SK-N-MC (cell line): ENCODE data around the gene KCNK15.

Experiments
- DNase-seq: peaks from one replicate; pipeline ENCODE4 v3.0.0-alpha.2; 2011; ENCODE audit warnings: low read depth, low spot score
- H3K27ac ChIP-seq: fragments of 200-600 bp; sonication (generic); 2 replicates; pipeline ENCODE4 v1.5.1; 2016; ENCODE audit warnings: mixed run types
- H3K36me3 ChIP-seq: fragments of 200-600 bp; sonication (generic); 2 replicates; pipeline ENCODE4 v1.6.1; 2017; ENCODE audit warnings: antibody characterized with exemption, low read length, mixed read lengths; ENCODE audit not compliant: insufficient read depth
- H3K4me3 ChIP-seq: fragments of 200-600 bp; sonication (generic); 2 replicates; pipeline ENCODE4 v1.5.1; 2016
- H3K9ac ChIP-seq: fragments of 200-600 bp; sonication (generic); 2 replicates; pipeline ENCODE4 v1.8.0; 2017; ENCODE audit warnings: mixed run types, mixed read lengths; ENCODE audit not compliant: insufficient read length
- H3K9me3 ChIP-seq: fragments of 200-600 bp; sonication (generic); 2 replicates; pipeline ENCODE4 v1.6.1; 2017; ENCODE audit warnings: low read depth, mild to moderate bottlenecking, antibody characterized with exemption, low read length, moderate library complexity, mixed read lengths
- EZH2 ChIP-seq: fragments of 200-600 bp; sonication (generic); IDR thresholded peaks from one replicate; pipeline ENCODE4 v1.6.1; 2017; ENCODE audit warnings: antibody characterized with exemption
- FOXP2 ChIP-seq: optimal IDR thresholded peaks from 2 replicates; pipeline ENCODE3; 2011; ENCODE audit warnings: mild to moderate bottlenecking, moderate library complexity; ENCODE audit not compliant: insufficient read depth; ENCODE audit errors: extremely low read length, control extremely low read depth
- POLR2AphosphoS5 ChIP-seq: IDR thresholded peaks from 2 replicates; pipeline ENCODE4 v1.6.1; 2012; ENCODE audit warnings: mild to moderate bottlenecking, low read depth, low read length, borderline replicate concordance

Gene KCNK15

GRCh38 chr20:44737116-44737515, 8.5 kb upstream of the KCNK15 start:
- H3K27ac ChIP-seq: no peak overlapping the region
- no peak for DNase-seq
- H3K9me3 ChIP-seq: no peaks in the 10 kb centered on the region
- TF ChIP-seq FOXP2 (no peak), EZH2 (no peak), POLR2AphosphoS5 (no peak)
- H3K4me3 ChIP-seq: no peak overlapping the region
- no peak overlapping the region for H3K9ac ChIP-seq
- no peaks in the 10 kb centered on the region for H3K36me3 ChIP-seq

- Histone ChIP-seq H3K27ac (no peak overlapping the region), H3K9me3 (no peaks in the 10 kb centered on the region), H3K9ac (no peak overlapping the region), H3K36me3 (no peaks in the 10 kb centered on the region), H3K4me3 (no peak overlapping the region)
- TF ChIP-seq POLR2AphosphoS5: no peak
- TF ChIP-seq FOXP2: no peak
- no peak for TF ChIP-seq EZH2
- no peak for DNase-seq
Observed at GRCh38 chr20:44738813-44739477, 6.7 kb upstream of the KCNK15 start.

GRCh38 chr20:44739942-44740341, 5.7 kb upstream of the KCNK15 start:
- no peak for DNase-seq
- TF ChIP-seq FOXP2: no peak
- no peak for TF ChIP-seq POLR2AphosphoS5
- TF ChIP-seq EZH2: no peak
- H3K4me3 ChIP-seq: no peak overlapping the region
- no peaks in the 10 kb centered on the region for H3K9me3 ChIP-seq
- H3K9ac ChIP-seq: no peak overlapping the region
- no peaks in the 10 kb centered on the region for H3K36me3 ChIP-seq
- no peak overlapping the region for H3K27ac ChIP-seq

- Histone ChIP-seq H3K27ac (no peak overlapping the region), H3K36me3 (no peaks in the 10 kb centered on the region), H3K4me3 (no peak overlapping the region), H3K9me3 (no peaks in the 10 kb centered on the region), H3K9ac (no peak overlapping the region)
- no peak for TF ChIP-seq FOXP2
- no peak for TF ChIP-seq POLR2AphosphoS5
- no peak for TF ChIP-seq EZH2
- DNase-seq: no peak
Observed at GRCh38 chr20:44742304-44743079, 3.2 kb upstream of the KCNK15 start.

GRCh38 chr20:44743080-44743701, 2.5 kb upstream of the KCNK15 start:
- no peak overlapping the region for H3K9ac ChIP-seq
- DNase-seq: no peak
- H3K4me3 ChIP-seq: no peak overlapping the region
- no peak for TF ChIP-seq POLR2AphosphoS5
- no peak for TF ChIP-seq EZH2
- no peak for TF ChIP-seq FOXP2
- no peak overlapping the region for H3K27ac ChIP-seq
- no peaks in the 10 kb centered on the region for H3K9me3 ChIP-seq
- H3K36me3 ChIP-seq: no peaks in the 10 kb centered on the region

GRCh38 chr20:44743916-44744655, 1.6 kb upstream of the KCNK15 start:
- Histone ChIP-seq H3K27ac (no peak overlapping the region), H3K36me3 (no peaks in the 10 kb centered on the region), H3K9me3 (no peaks in the 10 kb centered on the region), H3K4me3 (no peak overlapping the region), H3K9ac (no peak overlapping the region)
- DNase-seq: no peak
- TF ChIP-seq EZH2 (no peak), POLR2AphosphoS5 (no peak), FOXP2 (no peak)

- H3K36me3 ChIP-seq: no peaks in the 10 kb centered on the region
- H3K9ac ChIP-seq: no peak overlapping the region
- H3K27ac ChIP-seq: no peak overlapping the region
- TF ChIP-seq FOXP2: no peak
- TF ChIP-seq POLR2AphosphoS5: no peak
- TF ChIP-seq EZH2: no peak
- H3K4me3 ChIP-seq: no peak overlapping the region
- H3K9me3 ChIP-seq: no peaks in the 10 kb centered on the region
- no peak for DNase-seq
Observed at GRCh38 chr20:44745122-44745597, 505 bp upstream of the KCNK15 start.

- no peak for DNase-seq
Observed at GRCh38 chr20:44746367-44747165, 901 bp downstream of the KCNK15 start.

More at GRCh38 chr20:44746367-44747165, 901 bp downstream of the KCNK15 start:
- H3K9ac ChIP-seq: no peak overlapping the region
- TF ChIP-seq FOXP2: no peak
- no peak for TF ChIP-seq EZH2
- no peak for TF ChIP-seq POLR2AphosphoS5
- H3K36me3 ChIP-seq: no peaks in the 10 kb centered on the region
- H3K4me3 ChIP-seq: peak overlapping the region; percentile 65; the same call in 1 of the 2 replicates
- H3K9me3 ChIP-seq: no peaks in the 10 kb centered on the region
- no peak overlapping the region for H3K27ac ChIP-seq
